HL-60 (cell line): ENCODE data around the gene TLR4.

Experiments
- TF ChIP-seq, protein P1 (sequence below): IDR thresholded peaks from 2 replicates; pipeline ENCODE4 v1.6.1; 2012; ENCODE audit warnings: low read depth; ENCODE audit not compliant: insufficient replicate concordance
- TF ChIP-seq, protein P2 (sequence below): IDR thresholded peaks from one replicate; pipeline ENCODE4 v1.5.1; 2011; ENCODE audit warnings: low read length, control low read depth, inconsistent platforms; ENCODE audit not compliant: insufficient read depth

DNA sequence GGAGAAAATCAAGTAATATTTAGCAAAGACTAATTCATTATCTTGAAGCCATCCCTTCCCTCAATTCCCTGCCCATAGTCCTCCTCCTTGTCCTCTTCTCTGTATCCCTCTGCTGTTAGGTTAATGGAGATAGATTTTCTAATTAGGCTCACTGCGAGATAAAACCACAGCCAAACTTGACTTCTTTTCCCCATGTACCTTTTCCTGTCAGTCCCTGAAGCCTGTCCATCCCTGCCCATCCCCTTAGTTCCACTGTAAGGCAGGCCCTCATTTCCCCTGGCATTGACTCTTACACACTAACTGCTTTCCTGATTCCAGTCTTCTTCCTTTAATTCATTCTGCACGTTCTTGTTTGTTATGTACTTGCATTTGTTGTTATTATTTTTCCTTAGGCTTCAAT lies 1.2 kb downstream of the TLR4 start:
- TF ChIP-seq, protein P1, sequence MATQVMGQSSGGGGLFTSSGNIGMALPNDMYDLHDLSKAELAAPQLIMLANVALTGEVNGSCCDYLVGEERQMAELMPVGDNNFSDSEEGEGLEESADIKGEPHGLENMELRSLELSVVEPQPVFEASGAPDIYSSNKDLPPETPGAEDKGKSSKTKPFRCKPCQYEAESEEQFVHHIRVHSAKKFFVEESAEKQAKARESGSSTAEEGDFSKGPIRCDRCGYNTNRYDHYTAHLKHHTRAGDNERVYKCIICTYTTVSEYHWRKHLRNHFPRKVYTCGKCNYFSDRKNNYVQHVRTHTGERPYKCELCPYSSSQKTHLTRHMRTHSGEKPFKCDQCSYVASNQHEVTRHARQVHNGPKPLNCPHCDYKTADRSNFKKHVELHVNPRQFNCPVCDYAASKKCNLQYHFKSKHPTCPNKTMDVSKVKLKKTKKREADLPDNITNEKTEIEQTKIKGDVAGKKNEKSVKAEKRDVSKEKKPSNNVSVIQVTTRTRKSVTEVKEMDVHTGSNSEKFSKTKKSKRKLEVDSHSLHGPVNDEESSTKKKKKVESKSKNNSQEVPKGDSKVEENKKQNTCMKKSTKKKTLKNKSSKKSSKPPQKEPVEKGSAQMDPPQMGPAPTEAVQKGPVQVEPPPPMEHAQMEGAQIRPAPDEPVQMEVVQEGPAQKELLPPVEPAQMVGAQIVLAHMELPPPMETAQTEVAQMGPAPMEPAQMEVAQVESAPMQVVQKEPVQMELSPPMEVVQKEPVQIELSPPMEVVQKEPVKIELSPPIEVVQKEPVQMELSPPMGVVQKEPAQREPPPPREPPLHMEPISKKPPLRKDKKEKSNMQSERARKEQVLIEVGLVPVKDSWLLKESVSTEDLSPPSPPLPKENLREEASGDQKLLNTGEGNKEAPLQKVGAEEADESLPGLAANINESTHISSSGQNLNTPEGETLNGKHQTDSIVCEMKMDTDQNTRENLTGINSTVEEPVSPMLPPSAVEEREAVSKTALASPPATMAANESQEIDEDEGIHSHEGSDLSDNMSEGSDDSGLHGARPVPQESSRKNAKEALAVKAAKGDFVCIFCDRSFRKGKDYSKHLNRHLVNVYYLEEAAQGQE, result no peak
- TF ChIP-seq, protein P2, sequence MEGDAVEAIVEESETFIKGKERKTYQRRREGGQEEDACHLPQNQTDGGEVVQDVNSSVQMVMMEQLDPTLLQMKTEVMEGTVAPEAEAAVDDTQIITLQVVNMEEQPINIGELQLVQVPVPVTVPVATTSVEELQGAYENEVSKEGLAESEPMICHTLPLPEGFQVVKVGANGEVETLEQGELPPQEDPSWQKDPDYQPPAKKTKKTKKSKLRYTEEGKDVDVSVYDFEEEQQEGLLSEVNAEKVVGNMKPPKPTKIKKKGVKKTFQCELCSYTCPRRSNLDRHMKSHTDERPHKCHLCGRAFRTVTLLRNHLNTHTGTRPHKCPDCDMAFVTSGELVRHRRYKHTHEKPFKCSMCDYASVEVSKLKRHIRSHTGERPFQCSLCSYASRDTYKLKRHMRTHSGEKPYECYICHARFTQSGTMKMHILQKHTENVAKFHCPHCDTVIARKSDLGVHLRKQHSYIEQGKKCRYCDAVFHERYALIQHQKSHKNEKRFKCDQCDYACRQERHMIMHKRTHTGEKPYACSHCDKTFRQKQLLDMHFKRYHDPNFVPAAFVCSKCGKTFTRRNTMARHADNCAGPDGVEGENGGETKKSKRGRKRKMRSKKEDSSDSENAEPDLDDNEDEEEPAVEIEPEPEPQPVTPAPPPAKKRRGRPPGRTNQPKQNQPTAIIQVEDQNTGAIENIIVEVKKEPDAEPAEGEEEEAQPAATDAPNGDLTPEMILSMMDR, result no peak
